Stimulated activated CD8-positive, alpha-beta memory T cell treated with anti-CD3 and anti-CD28 coated beads, Interleukin-7, amount 100 ng/mL, for 1 hour (primary cell): Measurements from ENCODE around the gene COL5A1.
"Not testable (repeated sequence)": the region's sequence is repeated elsewhere in the genome, so short reads cannot be mapped to it uniquely, and the experiment has no call there.

Experiments
- DNase-seq, 2 donors: peaks; one replicate each; pipeline ENCODE4 v3.0.0-alpha.2; 2020; ENCODE audit warnings: low read depth in 2 of 2

COL5A1 gene

GRCh38 chr9:134655586-134656333 lies 14.2 kb downstream of the COL5A1 start:
- DNase-seq, result no peak

- DNase-seq, result no peak
These were observed 14.9 kb downstream of the COL5A1 start for GRCh38 chr9:134656334-134657006.

DNA sequence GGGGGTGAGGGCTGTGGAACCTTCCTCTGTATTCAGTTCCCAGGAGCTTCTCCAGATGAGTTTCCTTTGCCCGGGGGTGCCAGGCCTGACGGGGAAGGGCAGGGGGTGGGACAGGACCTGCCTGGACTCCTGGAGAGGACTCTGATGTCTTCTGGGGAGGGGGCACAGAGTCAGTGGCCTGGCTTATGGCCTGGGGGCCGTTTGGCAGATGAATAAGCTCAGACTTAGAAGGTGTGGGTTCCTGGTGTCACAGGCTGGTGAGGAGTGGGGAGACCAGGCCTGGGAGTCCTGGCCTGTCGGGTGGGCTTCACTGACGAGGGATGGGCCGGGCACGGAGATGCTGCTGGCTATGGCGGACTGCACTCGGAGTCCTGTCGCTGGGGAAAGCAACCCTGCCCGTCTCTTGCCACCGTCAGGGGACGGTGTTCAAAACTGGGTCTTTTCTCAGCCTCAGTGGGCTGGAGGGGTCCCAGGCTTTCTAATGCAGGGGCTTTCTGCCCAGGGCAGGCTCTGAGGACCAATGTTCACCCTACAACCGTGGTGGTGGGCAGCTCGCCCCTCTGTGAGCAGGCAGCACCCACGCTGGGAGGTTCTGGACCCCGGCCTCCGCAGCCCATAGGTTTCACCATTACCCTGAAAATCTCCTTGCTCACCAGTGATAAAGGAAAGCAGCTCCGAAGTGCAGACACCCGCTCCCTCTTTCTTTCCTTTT lies 16.2 kb downstream of the COL5A1 start:
- DNase-seq, result no peak

DNA sequence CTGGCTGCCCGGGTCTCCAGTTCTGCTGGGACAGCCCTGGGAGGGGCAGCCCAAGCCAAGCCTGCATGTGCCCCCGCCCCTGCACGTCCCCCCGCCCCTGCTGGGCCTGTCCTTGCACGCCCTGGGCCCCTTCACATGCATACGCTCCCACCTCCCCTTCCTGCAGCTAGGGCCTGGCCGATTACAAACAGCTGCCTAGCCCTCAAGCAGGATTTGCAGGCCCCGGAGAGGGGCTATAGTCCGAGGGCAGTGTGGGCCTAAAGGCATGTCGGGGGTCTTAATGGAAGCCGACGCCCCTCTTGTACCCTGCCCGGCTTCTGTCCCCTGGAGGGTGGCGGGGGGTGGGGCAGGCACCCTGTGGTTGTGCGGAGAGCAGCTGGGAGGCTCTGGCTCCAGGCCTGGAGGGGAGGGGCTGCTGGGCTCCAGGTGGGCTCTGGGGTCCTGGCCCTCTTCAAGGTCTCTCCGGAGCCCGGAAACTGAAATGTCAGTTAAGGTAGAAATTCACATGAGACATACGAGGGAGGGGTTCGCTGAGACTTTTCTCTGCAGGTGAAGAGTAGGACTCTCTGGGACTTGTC lies 16.9 kb downstream of the COL5A1 start:
- DNase-seq, result no peak

GRCh38 chr9:134659688-134660131 lies 18.1 kb downstream of the COL5A1 start:
- no peak for DNase-seq

GRCh38 chr9:134660407-134660806 lies 18.8 kb downstream of the COL5A1 start:
- DNase-seq, result no peak

DNA sequence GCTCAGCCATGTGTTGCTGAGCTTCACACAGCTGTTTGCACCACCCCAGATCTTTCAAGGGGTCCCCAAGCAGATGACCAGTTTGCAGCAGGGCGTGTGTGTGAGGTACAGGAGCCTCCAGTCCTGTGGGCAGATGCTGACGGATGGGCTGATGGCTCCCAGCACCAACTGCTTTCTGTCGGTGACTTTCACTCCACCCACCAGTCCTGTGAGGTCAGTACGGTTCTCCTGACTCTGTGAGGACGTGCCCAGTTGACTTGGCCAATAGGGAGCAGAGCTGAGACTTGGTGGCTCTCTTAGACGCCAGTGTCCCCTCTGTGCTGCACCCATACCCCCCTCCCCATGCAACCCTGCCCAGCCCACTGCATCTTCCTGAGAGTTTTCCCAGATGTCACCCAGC lies 19.7 kb downstream of the COL5A1 start:
- DNase-seq, result no peak

DNA sequence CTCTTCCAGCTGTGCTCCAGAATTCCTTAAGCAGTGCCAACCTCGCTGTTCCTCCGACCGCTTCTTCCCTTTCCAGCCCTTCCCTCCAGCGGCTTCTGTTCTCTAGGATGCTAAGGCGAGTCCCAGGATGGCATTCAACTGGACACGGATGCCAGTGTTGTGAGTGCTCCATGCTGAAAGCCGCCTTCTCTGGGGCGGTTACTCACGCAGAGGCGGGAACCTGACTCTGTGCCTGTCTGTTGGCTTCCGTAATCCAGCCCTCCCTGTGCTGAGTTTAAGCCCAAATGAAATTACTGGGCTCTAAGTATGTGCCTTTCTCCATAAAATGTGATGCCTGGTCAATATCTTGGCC lies 20.2 kb downstream of the COL5A1 start:
- no peak for DNase-seq

DNA sequence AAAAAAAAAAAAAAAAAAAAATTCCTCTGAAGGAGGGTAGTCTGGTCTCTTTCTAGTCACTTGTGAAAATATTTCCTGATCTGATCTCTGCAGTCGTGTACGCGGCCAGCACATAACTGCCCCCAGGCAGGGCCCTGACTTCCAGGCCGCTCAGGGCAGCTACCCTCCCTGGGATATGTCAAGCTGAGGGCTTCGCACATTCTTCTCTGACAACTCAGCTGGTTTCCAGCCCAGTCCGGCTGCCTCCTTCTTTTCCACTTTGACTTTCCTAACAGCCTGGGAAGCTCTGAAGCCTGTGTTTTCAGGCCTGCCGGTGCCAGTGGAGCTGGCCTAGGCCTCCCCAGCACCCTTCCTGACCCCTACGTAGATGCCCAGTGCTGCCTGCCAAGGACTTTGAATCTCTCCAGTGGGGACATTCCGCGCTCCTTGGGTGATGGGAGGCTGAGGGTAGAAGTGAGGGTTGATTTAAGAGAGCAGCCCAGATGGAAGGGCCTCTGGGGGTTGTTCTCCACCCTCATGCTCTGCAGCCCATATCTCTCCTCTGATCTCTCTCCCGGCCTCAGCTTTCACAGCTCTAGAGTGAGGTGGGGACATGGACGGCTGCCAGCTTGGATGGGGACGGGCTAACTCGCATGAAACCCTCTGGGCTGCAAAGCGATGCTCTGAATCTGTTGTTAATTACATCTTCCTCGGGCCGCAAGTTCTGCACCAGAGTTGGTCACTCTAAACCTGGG lies 20.7 kb downstream of the COL5A1 start:
- DNase-seq, result no peak

- no peak for DNase-seq
These were observed 21.5 kb downstream of the COL5A1 start for GRCh38 chr9:134663084-134663483.

DNA sequence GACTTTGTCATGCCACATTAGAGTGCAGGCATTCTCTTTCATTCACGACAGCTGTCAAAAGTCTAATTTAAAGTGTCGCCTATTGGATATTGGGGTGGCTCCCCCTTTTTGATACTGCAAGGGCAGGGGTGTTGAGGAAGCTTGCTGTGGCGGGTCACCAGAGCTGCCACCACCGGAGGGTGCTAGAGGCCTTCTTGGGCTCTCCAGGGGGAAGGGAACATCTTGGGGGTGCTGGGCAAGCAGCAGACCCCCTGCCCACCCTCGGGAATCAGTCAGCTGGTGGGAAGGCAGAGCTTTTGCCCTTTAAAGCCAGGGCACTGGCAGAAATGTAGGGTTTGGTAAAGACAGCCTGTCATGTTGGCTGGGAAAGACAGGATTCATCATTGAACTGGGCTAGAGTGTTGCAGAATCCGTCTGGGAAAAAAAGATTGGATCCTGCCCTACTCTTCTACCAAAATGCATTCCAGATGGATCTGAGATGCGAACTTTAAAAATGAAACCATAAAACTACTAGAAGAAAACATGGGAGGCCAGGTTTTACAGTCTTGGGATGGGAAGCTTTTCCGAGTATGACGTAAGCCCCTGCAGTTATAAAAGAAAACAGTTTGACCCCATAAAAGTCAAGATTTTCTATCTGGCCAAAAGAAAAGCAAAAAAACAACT lies 22.3 kb downstream of the COL5A1 start:
- DNase-seq, result no peak

GRCh38 chr9:134664446-134664845 lies 22.8 kb downstream of the COL5A1 start:
- DNase-seq, result no peak

DNA sequence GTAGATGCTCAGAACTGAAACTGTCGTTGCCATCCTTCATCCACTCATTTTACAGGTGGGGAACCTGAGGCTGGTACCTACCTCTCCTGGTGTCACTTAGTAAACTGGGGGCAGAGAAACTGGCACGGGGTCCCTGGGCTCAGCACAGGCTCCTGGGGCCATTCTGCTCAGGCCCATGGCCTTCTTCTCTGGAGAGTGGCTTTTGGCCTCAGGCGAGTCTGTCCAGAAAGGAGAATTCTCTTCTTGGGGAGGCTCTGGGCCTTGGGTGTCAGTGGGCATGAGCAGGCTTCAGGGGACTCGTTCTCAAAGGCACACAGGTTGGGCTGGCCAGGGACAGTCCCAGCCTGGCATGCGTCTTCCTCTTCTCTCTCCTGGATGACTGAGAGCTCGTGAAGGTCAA lies 24.6 kb downstream of the COL5A1 start:
- no peak for DNase-seq

GRCh38 chr9:134666831-134667230 lies 25.2 kb downstream of the COL5A1 start:
- DNase-seq, result no peak

GRCh38 chr9:134668977-134669376 lies 27.4 kb downstream of the COL5A1 start:
- not testable (repeated sequence) for DNase-seq

DNA sequence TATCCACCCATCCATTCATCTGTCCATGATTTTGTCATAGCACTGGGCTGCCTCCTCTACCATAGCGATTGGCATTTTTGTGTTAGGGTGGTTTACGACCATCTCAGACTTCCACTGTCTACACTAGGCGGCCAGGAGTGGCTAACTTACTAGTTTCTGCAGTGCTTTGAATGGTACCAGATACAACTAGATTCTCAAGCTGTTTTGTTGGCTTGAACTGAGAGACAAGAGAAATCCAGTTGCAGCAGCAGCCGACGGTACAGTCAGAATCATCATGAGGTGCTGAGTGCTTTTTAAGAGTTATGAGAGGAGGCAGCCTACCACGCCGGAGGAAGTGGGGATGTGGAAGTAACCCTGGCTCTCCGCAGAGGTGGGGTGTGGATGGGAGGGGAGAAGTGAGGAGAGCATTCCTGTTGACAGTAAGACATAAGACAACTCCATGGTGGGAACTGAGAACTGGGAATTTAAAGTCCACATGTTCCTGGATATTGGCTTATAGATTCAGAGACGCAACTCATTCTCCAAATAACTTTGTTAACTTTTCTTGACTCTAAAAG lies 27.9 kb downstream of the COL5A1 start:
- no peak for DNase-seq

DNA sequence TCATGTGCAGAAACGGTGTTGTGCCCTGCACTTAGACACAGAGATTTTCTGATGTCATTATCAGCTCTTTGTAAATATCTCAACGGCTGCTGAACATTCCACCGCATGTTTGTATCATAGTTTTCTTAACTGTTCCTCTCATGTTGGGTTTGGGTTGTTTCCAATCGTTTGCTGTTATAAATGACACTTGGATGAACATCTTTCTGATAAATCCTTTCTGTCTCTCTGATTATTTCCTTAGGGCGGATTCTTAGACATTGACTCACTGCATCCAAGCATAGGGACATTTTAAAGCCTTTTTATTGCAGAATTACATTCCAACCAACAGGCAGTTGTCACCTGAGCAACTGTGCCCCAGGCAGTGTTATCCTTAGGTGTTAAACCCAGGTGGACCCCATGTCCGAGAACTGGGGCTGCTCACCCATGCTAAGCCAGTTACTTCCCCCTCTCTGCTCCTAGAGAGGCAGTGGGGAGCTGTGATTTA lies 28.5 kb downstream of the COL5A1 start:
- no peak for DNase-seq

- no peak for DNase-seq
These were observed 29.3 kb downstream of the COL5A1 start for GRCh38 chr9:134670851-134671281.

DNA sequence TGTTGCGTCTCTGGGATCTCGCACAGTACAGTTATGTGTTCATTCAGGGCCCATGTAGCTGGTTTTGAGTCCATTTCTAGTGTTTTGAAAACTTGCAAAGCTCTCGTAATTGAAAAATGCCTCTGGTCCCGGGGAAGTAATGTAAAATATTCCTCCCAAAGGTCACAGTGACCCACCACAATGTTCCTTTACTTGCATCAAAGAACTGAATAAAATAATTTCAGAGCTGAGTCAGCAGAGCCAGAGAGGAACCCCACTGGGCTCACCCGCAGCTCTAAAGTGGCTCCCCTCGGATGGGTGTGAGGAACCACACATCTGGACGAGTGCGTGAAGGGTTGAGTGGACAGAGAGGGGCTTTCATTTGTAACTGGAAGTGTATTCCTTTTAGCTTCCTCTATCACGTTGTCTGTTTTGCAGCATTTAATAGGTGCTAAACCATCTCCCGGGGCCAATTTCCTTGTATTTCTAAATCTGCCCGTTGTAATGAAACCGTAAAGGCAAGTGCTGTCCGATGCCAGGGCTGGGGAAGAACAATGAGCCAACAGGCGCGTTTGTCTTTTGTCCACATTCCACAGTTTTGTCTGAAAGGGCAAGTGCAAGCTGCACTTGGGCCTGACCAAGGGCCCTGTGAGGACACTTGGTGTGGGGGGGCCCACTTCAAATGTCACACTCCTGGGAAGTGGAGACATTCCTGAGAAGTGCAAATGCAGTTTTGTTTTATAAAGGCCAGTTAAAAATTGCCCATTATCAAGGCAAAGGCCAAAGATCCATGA lies 29.9 kb downstream of the COL5A1 start:
- no peak for DNase-seq

GRCh38 chr9:134676361-134676760 lies 34.8 kb downstream of the COL5A1 start:
- no peak for DNase-seq
